GM18519 (cell line): ENCODE measurements around the gene NMBR.
"Not testable (repeated sequence)": the region's sequence is repeated elsewhere in the genome, so short reads cannot be mapped to it uniquely, and the experiment has no call there.

Source experiments
- ATAC-seq: cut with Tn5 transposase; IDR thresholded peaks from one replicate; pipeline ENCODE4 v1.9.1; 2021; ENCODE audit warnings: mild to moderate bottlenecking, moderate library complexity; ENCODE audit not compliant: unreplicated experiment, low FRiP score

Gene NMBR

GRCh38 chr6:142146828-142147662, at the start of gene NMBR, which contains the start of gene VTA1:
TSS of gene NMBR (minus strand) at chr6:142147122. CDS start at chr6:142088658, 58,464 bp downstream.
TSS of gene VTA1 (plus strand) at chr6:142147263. CDS start at chr6:142147288, 25 bp downstream.
- peak; percentile 99 for ATAC-seq

- no peak for ATAC-seq
Observed at GRCh38 chr6:142195862-142196541, 49.1 kb upstream of the NMBR start.

- ATAC-seq = no peak
Observed at GRCh38 chr6:142193621-142194020, 46.7 kb upstream of the NMBR start.

GRCh38 chr6:142192343-142192742, 45.4 kb upstream of the NMBR start:
- no peak for ATAC-seq

- ATAC-seq = no peak
Observed at GRCh38 chr6:142189057-142189456, 42.1 kb upstream of the NMBR start.

- not testable (repeated sequence) for ATAC-seq
Observed at GRCh38 chr6:142188341-142188740, 41.4 kb upstream of the NMBR start.

- no peak for ATAC-seq
Observed at GRCh38 chr6:142187209-142187608, 40.3 kb upstream of the NMBR start.

GRCh38 chr6:142185641-142186040, 38.7 kb upstream of the NMBR start:
- ATAC-seq = no peak

GRCh38 chr6:142184307-142184706, 37.4 kb upstream of the NMBR start:
- no peak for ATAC-seq

GRCh38 chr6:142183351-142183750, 36.4 kb upstream of the NMBR start:
- ATAC-seq = no peak

- no peak for ATAC-seq
Observed at GRCh38 chr6:142182004-142182403, 35.1 kb upstream of the NMBR start.

- no peak for ATAC-seq
Observed at GRCh38 chr6:142178129-142178528, 31.2 kb upstream of the NMBR start.

GRCh38 chr6:142174703-142175102, 27.8 kb upstream of the NMBR start:
- ATAC-seq = no peak

GRCh38 chr6:142173980-142174379, 27.1 kb upstream of the NMBR start:
- ATAC-seq = no peak

- no peak for ATAC-seq
Observed at GRCh38 chr6:142172758-142173157, 25.8 kb upstream of the NMBR start.

GRCh38 chr6:142171351-142171750, 24.4 kb upstream of the NMBR start:
- no peak for ATAC-seq

- no peak for ATAC-seq
Observed at GRCh38 chr6:142167486-142167885, 20.6 kb upstream of the NMBR start.

- no peak for ATAC-seq
Observed at GRCh38 chr6:142167071-142167470, 20.1 kb upstream of the NMBR start.

- no peak for ATAC-seq
Observed at GRCh38 chr6:142165227-142165626, 18.3 kb upstream of the NMBR start.

- no peak for ATAC-seq
Observed at GRCh38 chr6:142162780-142163179, 15.9 kb upstream of the NMBR start.

GRCh38 chr6:142156758-142157068, 9.8 kb upstream of the NMBR start:
- not testable (repeated sequence) for ATAC-seq
